DMS114 treated with DMSO at 0.1 percent for 48 hours (cell line): ENCODE results near the gene ST6GALNAC5.

ENCODE experiments used
- DNase-seq: peaks from one replicate; lab custom pipeline; 2025; ENCODE audit not compliant: unreplicated experiment; lab: John Stamatoyannopoulos, UW

The ST6GALNAC5 gene

GRCh38 chr1:77103486-77103885 is 236.2 kb downstream of the ST6GALNAC5 start:
- no peak for DNase-seq

DNA sequence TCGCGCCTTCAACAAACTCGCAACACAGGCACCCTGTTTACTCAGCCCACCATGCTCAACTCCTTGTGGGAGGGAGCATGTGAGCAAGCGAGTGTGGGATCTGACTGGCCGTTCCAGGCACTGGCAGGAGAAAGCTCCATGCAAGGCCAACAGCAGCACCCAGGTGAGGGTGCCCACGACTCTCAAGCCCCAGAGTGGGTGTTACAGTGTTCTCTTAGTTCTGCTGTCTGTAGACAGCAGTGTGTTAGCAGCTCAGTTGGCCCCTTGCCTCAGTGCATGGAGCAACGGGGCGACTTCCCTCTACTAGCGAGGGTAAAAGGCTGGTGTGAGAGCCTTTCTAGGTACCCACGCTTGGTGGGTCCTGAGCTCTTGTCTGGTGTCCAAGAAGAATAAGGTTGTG is 237.4 kb downstream of the ST6GALNAC5 start:
- DNase-seq = no peak
